ENCODE results near the gene NF2.

The NF2 gene

DNA sequence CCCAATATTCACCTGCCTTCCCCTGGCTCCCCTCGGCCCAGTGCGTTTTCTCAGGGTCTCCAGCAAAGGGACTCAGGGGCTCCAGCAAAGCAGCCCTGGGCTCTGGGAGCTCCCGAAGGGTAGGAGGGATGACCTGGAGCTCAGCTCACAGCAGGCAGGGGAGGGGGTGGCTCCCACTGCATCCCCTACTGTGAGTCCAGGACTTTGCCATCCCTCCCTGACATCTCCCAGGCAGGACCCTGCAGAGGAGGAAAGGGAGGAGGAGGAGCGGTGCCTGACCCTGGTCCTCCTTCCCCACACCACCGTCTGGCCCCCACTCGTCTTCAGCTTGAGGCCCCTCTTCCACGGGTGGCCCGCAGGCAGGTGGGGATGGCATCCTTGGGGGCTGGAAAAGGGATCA lies 121.4 kb downstream of the NF2 start:
- no peak overlapping the region for H3K9ac ChIP-seq (ENCODE audit: low read depth in 1 of 2, low read length in 2 of 2)
- no peaks in the 10 kb centered on the region for H3K9me3 ChIP-seq (ENCODE audit: control insufficient read depth in 2 of 2, low read length in 2 of 2)
- H3K4me1 ChIP-seq (ENCODE audit: control insufficient read depth in 2 of 2, insufficient read depth in 2 of 2, low read length in 2 of 2): no peaks in the 10 kb centered on the region
- H3K27ac ChIP-seq (ENCODE audit: low read depth in 2 of 2, low read length in 2 of 2): no peak overlapping the region
- no peaks in the 10 kb centered on the region for H3K36me3 ChIP-seq (ENCODE audit: control insufficient read depth in 2 of 2, insufficient read depth in 2 of 2, low read length in 2 of 2)
- no peak overlapping the region for H3K4me3 ChIP-seq (ENCODE audit: low read length in 2 of 2)
- H3K27me3 ChIP-seq (ENCODE audit: control insufficient read depth in 2 of 2, insufficient read depth in 2 of 2, low read length in 2 of 2): peaks cover 6 to 13% of the 10 kb centered on the region in 2 donors

DNA sequence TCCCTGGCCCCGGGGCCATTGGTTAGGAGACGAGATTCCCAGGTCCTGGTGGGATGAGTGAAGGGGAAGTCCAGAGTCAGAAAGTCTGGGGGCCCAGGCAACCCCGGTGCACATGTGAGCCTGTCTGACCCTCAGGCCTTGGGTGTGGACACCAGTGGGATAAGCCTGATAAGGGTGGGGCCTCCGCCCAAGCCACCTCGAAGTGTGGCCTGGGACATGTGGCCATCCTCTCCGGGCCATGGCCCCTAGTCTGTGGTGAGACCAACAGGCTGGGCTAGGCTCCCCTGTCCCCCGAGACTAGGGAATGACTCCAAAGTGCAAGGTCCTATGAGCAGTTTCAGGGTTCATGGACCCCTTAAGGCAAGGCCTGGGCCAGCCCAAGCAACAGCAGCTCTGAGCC lies 122.7 kb downstream of the NF2 start:
- H3K4me3 ChIP-seq (ENCODE audit: low read length in 2 of 2): no peak overlapping the region
- H3K36me3 ChIP-seq (ENCODE audit: control insufficient read depth in 2 of 2, insufficient read depth in 2 of 2, low read length in 2 of 2): no peaks in the 10 kb centered on the region
- H3K4me1 ChIP-seq (ENCODE audit: control insufficient read depth in 2 of 2, insufficient read depth in 2 of 2, low read length in 2 of 2): no peaks in the 10 kb centered on the region
- H3K9ac ChIP-seq (ENCODE audit: low read depth in 1 of 2, low read length in 2 of 2): no peak overlapping the region
- no peaks in the 10 kb centered on the region for H3K9me3 ChIP-seq (ENCODE audit: control insufficient read depth in 2 of 2, low read length in 2 of 2)
- peaks cover 5 to 13% of the 10 kb centered on the region in 2 donors for H3K27me3 ChIP-seq (ENCODE audit: control insufficient read depth in 2 of 2, insufficient read depth in 2 of 2, low read length in 2 of 2)
- H3K27ac ChIP-seq (ENCODE audit: low read depth in 2 of 2, low read length in 2 of 2): no peak overlapping the region

DNA sequence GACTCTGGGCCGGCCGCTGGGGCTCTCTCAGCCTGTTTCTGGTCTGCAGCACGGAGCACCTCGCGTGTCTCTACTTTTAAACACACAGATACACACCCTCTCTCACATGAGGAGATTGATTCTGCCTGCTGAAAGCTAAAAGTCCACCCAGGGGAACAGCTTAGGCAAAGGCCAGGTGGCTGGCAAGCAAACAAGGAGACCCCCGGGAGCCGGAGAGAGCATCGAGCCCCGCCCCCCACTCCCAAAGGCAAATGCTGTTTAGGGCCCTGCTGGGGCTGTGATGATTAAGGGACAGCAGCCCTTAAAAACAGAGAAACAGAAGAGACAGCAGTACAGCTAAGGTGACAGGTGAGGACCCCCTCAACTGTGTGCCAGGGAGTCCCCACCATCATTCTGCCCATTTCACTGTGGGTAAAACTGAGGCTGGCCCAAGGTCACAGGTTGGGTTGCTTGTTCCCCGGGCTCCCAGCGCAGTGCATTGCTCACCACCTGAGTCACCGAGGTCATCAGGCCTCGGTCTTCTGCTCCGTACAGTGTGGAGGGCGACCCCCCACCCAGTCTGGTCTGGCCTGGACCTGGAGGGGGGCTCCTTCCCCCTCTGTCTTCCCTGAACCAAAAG lies 123.2 kb downstream of the NF2 start:
- Histone ChIP-seq H3K4me1 (ENCODE audit: control insufficient read depth in 2 of 2, insufficient read depth in 2 of 2, low read length in 2 of 2) (no peaks in the 10 kb centered on the region), H3K27me3 (ENCODE audit: control insufficient read depth in 2 of 2, insufficient read depth in 2 of 2, low read length in 2 of 2) (peaks cover 0 to 8% of the 10 kb centered on the region in 2 donors)

DNA sequence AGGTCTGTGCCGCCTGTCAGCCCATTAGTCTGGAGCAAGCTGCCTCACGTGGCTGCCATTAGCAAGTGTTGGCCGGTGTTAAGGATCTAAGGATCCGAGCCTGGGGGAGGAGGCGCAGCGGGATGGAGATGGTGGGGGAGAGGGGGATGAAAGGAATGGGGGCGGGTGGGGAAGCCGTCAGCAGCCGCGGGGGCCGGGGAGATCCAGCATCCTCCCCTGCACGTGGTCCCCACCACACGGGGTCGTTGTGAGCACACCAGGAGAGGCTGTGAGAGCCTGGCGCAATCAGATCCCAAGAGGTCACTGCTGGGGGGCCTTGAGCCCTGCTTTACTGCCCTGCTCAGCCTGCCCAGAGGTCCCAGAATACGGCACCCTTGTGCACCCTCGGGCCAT lies 123.7 kb downstream of the NF2 start:
- Histone ChIP-seq H3K4me1 (ENCODE audit: control insufficient read depth in 2 of 2, insufficient read depth in 2 of 2, low read length in 2 of 2) (no peaks in the 10 kb centered on the region), H3K4me3 (ENCODE audit: low read length in 2 of 2) (no peak overlapping the region), H3K27me3 (ENCODE audit: control insufficient read depth in 2 of 2, insufficient read depth in 2 of 2, low read length in 2 of 2) (peaks cover 0 to 5% of the 10 kb centered on the region in 2 donors), H3K27ac (ENCODE audit: low read depth in 2 of 2, low read length in 2 of 2) (no peak overlapping the region), H3K36me3 (ENCODE audit: control insufficient read depth in 2 of 2, insufficient read depth in 2 of 2, low read length in 2 of 2) (no peaks in the 10 kb centered on the region), H3K9me3 (ENCODE audit: control insufficient read depth in 2 of 2, low read length in 2 of 2) (no peaks in the 10 kb centered on the region), H3K9ac (ENCODE audit: low read depth in 1 of 2, low read length in 2 of 2) (no peak overlapping the region)

More for the DNA sequence above, 123.2 kb downstream of the NF2 start:
- H3K4me3 ChIP-seq (ENCODE audit: low read length in 2 of 2): no peak overlapping the region
- H3K9ac ChIP-seq (ENCODE audit: low read depth in 1 of 2, low read length in 2 of 2): no peak overlapping the region
- H3K36me3 ChIP-seq (ENCODE audit: control insufficient read depth in 2 of 2, insufficient read depth in 2 of 2, low read length in 2 of 2): no peaks in the 10 kb centered on the region
- no peak overlapping the region for H3K27ac ChIP-seq (ENCODE audit: low read depth in 2 of 2, low read length in 2 of 2)
- H3K9me3 ChIP-seq (ENCODE audit: control insufficient read depth in 2 of 2, low read length in 2 of 2): no peaks in the 10 kb centered on the region

DNA sequence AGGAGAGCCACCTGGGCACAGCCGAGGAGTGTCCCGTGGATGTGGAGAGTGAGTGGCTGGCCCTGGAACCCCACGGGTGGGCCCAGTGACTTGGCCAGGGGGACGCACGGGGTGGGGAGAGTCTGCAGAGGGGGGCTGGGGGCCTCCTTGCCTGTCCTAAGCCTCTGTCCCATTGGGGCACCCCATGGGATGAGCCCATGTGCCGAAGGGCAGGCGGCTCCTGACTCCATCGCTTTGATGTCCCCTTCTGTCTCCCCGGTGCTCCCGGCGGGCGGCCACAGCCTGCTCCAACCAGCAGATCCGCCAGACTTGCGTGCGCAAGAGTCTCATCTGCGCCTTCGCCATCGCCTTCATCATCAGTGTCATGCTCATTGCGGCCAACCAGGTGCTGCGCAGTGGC lies 125.7 kb downstream of the NF2 start:
- H3K27ac ChIP-seq (ENCODE audit: low read depth in 2 of 2, low read length in 2 of 2): no peak overlapping the region
- H3K9ac ChIP-seq (ENCODE audit: low read depth in 1 of 2, low read length in 2 of 2): no peak overlapping the region
- H3K27me3 ChIP-seq (ENCODE audit: control insufficient read depth in 2 of 2, insufficient read depth in 2 of 2, low read length in 2 of 2): no peaks in the 10 kb centered on the region
- H3K4me1 ChIP-seq (ENCODE audit: control insufficient read depth in 2 of 2, insufficient read depth in 2 of 2, low read length in 2 of 2): peaks cover 0 to 6% of the 10 kb centered on the region in 2 donors
- no peaks in the 10 kb centered on the region for H3K36me3 ChIP-seq (ENCODE audit: control insufficient read depth in 2 of 2, insufficient read depth in 2 of 2, low read length in 2 of 2)
- H3K4me3 ChIP-seq (ENCODE audit: low read length in 2 of 2): no peak overlapping the region
- H3K9me3 ChIP-seq (ENCODE audit: control insufficient read depth in 2 of 2, low read length in 2 of 2): no peaks in the 10 kb centered on the region

DNA sequence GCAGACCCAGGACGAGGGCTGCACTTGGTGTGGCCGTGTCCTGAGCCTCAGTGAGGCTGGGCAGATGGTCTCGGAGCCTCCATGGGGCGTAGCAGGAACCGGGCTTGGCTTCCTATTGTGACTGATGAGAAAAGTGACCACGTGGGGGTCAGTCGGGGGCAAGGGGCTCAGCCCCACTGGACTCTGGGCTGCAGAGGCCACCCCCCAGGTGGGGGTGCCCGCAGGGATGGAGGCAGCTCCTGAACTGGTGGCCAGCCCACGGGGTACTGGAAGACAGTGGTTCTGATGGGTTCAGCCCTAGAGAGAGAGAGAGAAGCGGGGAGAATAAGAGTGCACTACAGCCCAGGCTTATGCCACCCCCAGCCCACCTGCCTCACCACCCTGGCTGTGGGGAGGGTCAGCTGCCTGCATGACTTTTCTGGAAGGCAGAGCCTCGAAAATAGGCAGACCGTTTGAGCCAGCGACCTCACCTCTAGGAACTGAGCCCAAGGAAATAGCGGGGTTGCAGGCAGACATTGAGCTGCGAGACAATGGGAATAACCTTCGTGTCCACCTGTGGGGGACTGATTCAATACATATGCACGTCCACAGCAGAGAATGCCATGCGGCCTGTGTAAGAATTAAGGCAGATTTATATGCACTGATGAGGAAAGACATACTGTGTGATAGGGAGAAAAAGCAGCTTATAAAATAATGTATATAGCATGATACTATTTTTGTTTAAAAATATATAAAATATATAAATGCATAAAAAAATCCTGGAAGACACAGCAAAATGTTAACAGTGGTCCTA lies 127.8 kb downstream of the NF2 start:
- Histone ChIP-seq H3K4me3 (ENCODE audit: low read length in 2 of 2) (no peak overlapping the region), H3K36me3 (ENCODE audit: control insufficient read depth in 2 of 2, insufficient read depth in 2 of 2, low read length in 2 of 2) (peaks cover 0 to 4% of the 10 kb centered on the region in 2 donors), H3K27me3 (ENCODE audit: control insufficient read depth in 2 of 2, insufficient read depth in 2 of 2, low read length in 2 of 2) (no peaks in the 10 kb centered on the region), H3K27ac (ENCODE audit: low read depth in 2 of 2, low read length in 2 of 2) (no peak overlapping the region), H3K9me3 (ENCODE audit: control insufficient read depth in 2 of 2, low read length in 2 of 2) (no peaks in the 10 kb centered on the region), H3K9ac (ENCODE audit: low read depth in 1 of 2, low read length in 2 of 2) (no peak overlapping the region), H3K4me1 (ENCODE audit: control insufficient read depth in 2 of 2, insufficient read depth in 2 of 2, low read length in 2 of 2) (peaks cover 0 to 6% of the 10 kb centered on the region in 2 donors)

DNA sequence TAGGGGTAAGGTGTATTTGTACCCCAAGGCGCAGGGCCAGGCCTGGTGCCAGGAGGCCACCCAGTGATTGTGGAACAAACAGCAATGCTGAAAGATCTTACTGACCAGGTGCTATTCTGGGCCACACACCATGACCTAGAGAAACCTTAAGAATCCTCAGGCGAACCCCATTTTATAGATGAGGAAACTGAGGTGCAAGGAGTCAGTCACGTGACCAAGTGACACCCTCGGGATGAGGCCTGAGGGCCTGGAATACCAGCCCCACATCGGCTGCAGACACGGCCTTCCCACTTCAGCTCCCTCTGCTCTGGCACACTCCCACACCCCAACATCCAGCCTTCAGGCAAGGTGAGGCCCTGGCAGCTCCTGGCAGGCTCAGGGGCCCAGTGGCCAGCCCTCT lies 129.4 kb downstream of the NF2 start:
- no peaks in the 10 kb centered on the region for H3K9me3 ChIP-seq (ENCODE audit: control insufficient read depth in 2 of 2, low read length in 2 of 2)
- peaks cover 0 to 6% of the 10 kb centered on the region in 2 donors for H3K4me1 ChIP-seq (ENCODE audit: control insufficient read depth in 2 of 2, insufficient read depth in 2 of 2, low read length in 2 of 2)
- H3K27ac ChIP-seq (ENCODE audit: low read depth in 2 of 2, low read length in 2 of 2): no peak overlapping the region
- H3K36me3 ChIP-seq (ENCODE audit: control insufficient read depth in 2 of 2, insufficient read depth in 2 of 2, low read length in 2 of 2): peaks cover 0 to 6% of the 10 kb centered on the region in 2 donors
- no peaks in the 10 kb centered on the region for H3K27me3 ChIP-seq (ENCODE audit: control insufficient read depth in 2 of 2, insufficient read depth in 2 of 2, low read length in 2 of 2)
- no peak overlapping the region for H3K9ac ChIP-seq (ENCODE audit: low read depth in 1 of 2, low read length in 2 of 2)
- no peak overlapping the region for H3K4me3 ChIP-seq (ENCODE audit: low read length in 2 of 2)

DNA sequence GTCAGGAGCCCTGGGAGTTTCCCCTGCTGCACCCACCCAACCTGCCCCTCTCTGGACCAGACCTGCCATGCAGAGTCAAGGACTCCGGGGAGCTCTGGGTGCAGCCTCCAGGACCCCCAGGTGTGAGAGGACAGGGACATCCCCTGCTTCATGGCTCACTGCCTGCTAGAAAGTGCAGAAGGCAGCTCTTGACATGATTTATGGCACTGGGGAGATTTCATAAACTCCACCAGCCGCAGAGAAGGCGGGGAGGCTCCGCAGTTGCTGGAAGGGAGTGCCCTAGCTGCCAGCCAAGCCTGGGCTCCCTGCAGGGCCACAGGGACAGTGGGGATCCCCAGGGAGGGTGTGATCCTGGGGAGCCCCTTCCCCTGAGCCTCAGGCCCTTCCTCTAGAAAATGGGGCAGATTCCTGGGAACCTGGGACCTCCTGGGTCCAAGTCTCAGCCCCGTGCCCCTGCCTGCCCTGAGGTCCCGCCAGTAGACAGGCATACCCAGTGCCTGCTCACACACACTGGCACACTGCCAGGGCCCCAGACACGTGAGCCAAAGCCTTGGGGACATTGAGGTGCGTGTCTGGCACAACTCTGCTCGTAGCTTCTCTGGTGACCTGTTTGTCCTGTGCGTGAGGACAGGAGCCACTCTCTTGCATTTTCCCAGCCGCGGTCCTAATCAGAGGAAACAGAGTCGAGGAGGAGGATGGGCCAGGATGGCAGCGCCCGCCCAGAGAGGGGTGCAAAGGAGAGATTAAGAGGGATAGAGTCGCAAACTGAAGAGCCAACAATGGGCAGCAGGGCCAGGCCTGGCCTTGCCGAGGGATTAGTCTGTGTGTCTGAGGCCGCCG lies 130.1 kb downstream of the NF2 start:
- Histone ChIP-seq H3K4me1 (ENCODE audit: control insufficient read depth in 2 of 2, insufficient read depth in 2 of 2, low read length in 2 of 2) (peaks cover 0 to 6% of the 10 kb centered on the region in 2 donors), H3K9me3 (ENCODE audit: control insufficient read depth in 2 of 2, low read length in 2 of 2) (no peaks in the 10 kb centered on the region), H3K36me3 (ENCODE audit: control insufficient read depth in 2 of 2, insufficient read depth in 2 of 2, low read length in 2 of 2) (peaks cover 0 to 6% of the 10 kb centered on the region in 2 donors), H3K4me3 (ENCODE audit: low read length in 2 of 2) (no peak overlapping the region), H3K9ac (ENCODE audit: low read depth in 1 of 2, low read length in 2 of 2) (no peak overlapping the region), H3K27ac (ENCODE audit: low read depth in 2 of 2, low read length in 2 of 2) (no peak overlapping the region), H3K27me3 (ENCODE audit: control insufficient read depth in 2 of 2, insufficient read depth in 2 of 2, low read length in 2 of 2) (no peaks in the 10 kb centered on the region)

DNA sequence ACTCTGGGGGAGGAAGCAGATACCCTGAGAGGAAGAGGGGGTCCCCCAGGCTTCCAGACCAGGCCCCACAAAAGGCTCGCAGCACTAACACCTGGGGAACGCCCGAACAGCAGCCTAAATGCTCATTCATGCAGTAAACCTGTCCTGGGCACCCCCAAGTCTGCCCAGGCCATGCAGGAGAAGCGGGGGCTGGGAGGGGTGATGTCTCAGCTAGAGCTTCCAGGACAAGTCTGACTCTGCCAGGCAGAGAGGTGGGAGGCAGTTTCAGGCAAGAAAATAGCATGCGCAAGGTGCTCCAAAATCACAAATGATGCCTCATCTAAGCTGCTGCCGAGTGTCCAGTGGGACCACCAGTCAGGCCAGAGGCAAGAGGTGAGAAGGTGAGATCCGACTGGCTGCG lies 131.0 kb downstream of the NF2 start:
- peaks cover 0 to 7% of the 10 kb centered on the region in 2 donors for H3K36me3 ChIP-seq (ENCODE audit: control insufficient read depth in 2 of 2, insufficient read depth in 2 of 2, low read length in 2 of 2)
- H3K9me3 ChIP-seq (ENCODE audit: control insufficient read depth in 2 of 2, low read length in 2 of 2): no peaks in the 10 kb centered on the region
- no peak overlapping the region for H3K27ac ChIP-seq (ENCODE audit: low read depth in 2 of 2, low read length in 2 of 2)
- no peaks in the 10 kb centered on the region for H3K27me3 ChIP-seq (ENCODE audit: control insufficient read depth in 2 of 2, insufficient read depth in 2 of 2, low read length in 2 of 2)
- H3K4me3 ChIP-seq (ENCODE audit: low read length in 2 of 2): no peak overlapping the region
- H3K9ac ChIP-seq (ENCODE audit: low read depth in 1 of 2, low read length in 2 of 2): no peak overlapping the region
- peaks cover 0 to 6% of the 10 kb centered on the region in 2 donors for H3K4me1 ChIP-seq (ENCODE audit: control insufficient read depth in 2 of 2, insufficient read depth in 2 of 2, low read length in 2 of 2)

DNA sequence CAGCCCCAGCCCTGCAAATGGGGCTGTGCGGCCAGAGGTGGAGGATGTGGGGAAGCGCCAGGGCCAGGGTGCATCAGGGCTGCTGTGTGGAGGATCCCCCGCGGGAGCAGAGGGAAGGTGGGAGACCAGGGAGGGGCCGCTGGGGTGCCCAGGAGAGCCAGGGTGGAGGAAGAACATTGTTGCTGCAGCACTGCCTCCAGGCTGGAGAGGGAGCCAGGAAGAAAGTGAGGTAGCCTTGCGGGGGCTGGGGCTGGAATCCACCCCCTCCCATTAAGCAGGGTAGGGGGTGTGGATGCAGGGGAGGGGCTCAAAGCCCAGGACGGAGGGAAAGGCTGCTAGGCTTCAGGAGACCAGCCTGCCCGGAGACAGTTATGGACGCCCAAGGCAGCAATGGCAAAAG lies 131.4 kb downstream of the NF2 start:
- Histone ChIP-seq H3K9me3 (ENCODE audit: control insufficient read depth in 2 of 2, low read length in 2 of 2) (no peaks in the 10 kb centered on the region), H3K36me3 (ENCODE audit: control insufficient read depth in 2 of 2, insufficient read depth in 2 of 2, low read length in 2 of 2) (peaks cover 0 to 11% of the 10 kb centered on the region in 2 donors), H3K27me3 (ENCODE audit: control insufficient read depth in 2 of 2, insufficient read depth in 2 of 2, low read length in 2 of 2) (no peaks in the 10 kb centered on the region), H3K27ac (ENCODE audit: low read depth in 2 of 2, low read length in 2 of 2) (no peak overlapping the region), H3K4me1 (ENCODE audit: control insufficient read depth in 2 of 2, insufficient read depth in 2 of 2, low read length in 2 of 2) (peaks cover 0 to 6% of the 10 kb centered on the region in 2 donors), H3K9ac (ENCODE audit: low read depth in 1 of 2, low read length in 2 of 2) (no peak overlapping the region), H3K4me3 (ENCODE audit: low read length in 2 of 2) (no peak overlapping the region)
